Ovary (tissue), 9 donors: ENCODE measurements around the gene KRTAP5-6. TPM values are rescaled to one million over a fixed set of nuclear protein-coding genes. Genes with fewer than 3 reads are reported as not detected.

Experiments
- DNase-seq, 5 donors: peaks; one replicate each; pipeline ENCODE4 v3.0.0-alpha.2; 2019 to 2020
- H3K27ac ChIP-seq, 2 donors: fragments of 200-600 bp; one replicate each; pipeline versions ENCODE4 v1.5.1 to v1.8.0; 2019 to 2022
- H3K27me3 ChIP-seq: fragments of 200-600 bp; one replicate; pipeline ENCODE4 v1.8.0; 2022
- H3K36me3 ChIP-seq: fragments of 200-600 bp; sonication (generic); one replicate; pipeline ENCODE4 v1.5.1; 2019
- H3K4me1 ChIP-seq: one replicate; pipeline ENCODE4 v1.8.1; 2013; ENCODE audit warnings: mild to moderate bottlenecking, moderate library complexity; ENCODE audit not compliant: insufficient read depth
- H3K4me3 ChIP-seq: fragments of 200-600 bp; sonication (generic); one replicate; pipeline ENCODE4 v1.5.1; 2017
- H3K9me3 ChIP-seq, 2 donors: fragments of 200-600 bp in 1 of 2; sonication (generic) in 1 of 2; one replicate each; pipeline versions ENCODE4 v1.5.1 to v1.8.1; 2013 to 2019; ENCODE audit warnings: mild to moderate bottlenecking in 1 of 2, moderate library complexity in 1 of 2
- EP300 ChIP-seq: sonication (generic); formaldehyde crosslinking; IDR thresholded peaks from one replicate; pipeline ENCODE4 v1.6.1; 2017; ENCODE audit warnings: antibody characterized with exemption
- POLR2A ChIP-seq: fragments of 450-650 bp; IDR thresholded peaks from one replicate; pipeline ENCODE4 v1.6.1; 2017; ENCODE audit warnings: antibody characterized with exemption, mild to moderate bottlenecking, moderate library complexity
- WGBS, 3 donors: extraction: QIAGEN DNeasy Blood & Tissue Kit in 1 of 3; methylation state at CpG; one replicate each; pipeline versions ENCODE4 v1.1.5 to v1.1.7; 2013 to 2017; 5-methylcytosine and 5-hydroxymethylcytosine counted together
- intact Hi-C, 4 donors: fragments of 100-400 bp; cut with DNase I; formaldehyde crosslinking; loops; one replicate each; pipeline versions ENCODE4 v1.11.0 to v1.15.1; 2022 to 2023
- polyA plus RNA-seq, 2 donors: library from polyadenylated mRNA; stranded (reverse); fragments of 200-250 nt in 1 of 2; fragments of 350-450 nt in 1 of 2; fragmentation: Illumina TruSeq in 1 of 2; extraction: RNeasy Lipid Tissue Mini Kit (QIAGEN cat#74804) in 1 of 2; gene quantifications; one replicate each; pipeline ENCODE4 v1.2.3, GENCODE V29; 2013 to 2014
- total RNA-seq, 7 donors: library from RNA; depleted of rRNA in 2 of 7; stranded (reverse); fragments of >200 nt in 2 of 7; fragmentation: NEBNext Ultra II Directional in 3 of 7; extraction: Animal tissue kit (Norgen Biotek cat#: 25700) in 3 of 7; gene quantifications; one replicate each; pipeline versions ENCODE4 v1.1.0 to v1.2.4, GENCODE V29; 2016 to 2023
- TF ChIP-seq, protein P1 (sequence below), 3 donors: fragments of 450-650 bp in 2 of 3; fragments of 200-600 bp in 1 of 3; IDR thresholded peaks; one replicate each; pipeline versions ENCODE4 v1.5.1 to v1.8.0; 2016 to 2022; ENCODE audit warnings: antibody characterized with exemption in 3 of 3, mild to moderate bottlenecking in 1 of 3
- donor health status: DM: no; HTN: no; CAD: no; lungs with moderate emphysema.
- donor health status: DM: no; HTN: no; CAD: no.
- donor health status: Bipolar disorder and iron deficiency.
- donor health status: DM: yes; HTN: yes; CAD: no.
- donor health status: DM: no; HTN: no; CAD: no.
- donor health status: DM: yes; HTN: yes; CAD: no.

The KRTAP5-6 gene
- total and polyA plus RNA-seq, 9 donors: not detected

DNA sequence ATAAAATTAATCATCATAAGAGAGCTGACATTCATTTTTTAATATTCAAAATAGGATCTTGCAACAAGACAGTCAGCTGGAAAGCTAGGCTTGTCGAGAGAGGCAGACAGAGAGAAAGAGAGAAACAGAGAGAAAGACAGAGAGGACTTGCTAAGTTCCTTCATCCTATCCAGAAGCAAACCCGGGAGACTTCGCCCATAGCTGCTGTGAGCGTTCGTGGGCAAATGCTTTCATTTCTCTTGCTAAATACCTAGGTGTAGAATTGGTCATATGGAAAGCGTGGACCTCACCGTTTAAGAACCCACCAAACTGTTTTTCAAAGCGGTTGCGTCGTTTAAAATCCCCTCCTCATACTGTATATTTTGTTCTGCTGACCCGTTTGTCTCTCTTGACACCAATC is 25.3 kb upstream of the KRTAP5-6 start:
- Histone ChIP-seq H3K9me3 (no peaks in the 10 kb centered on the region), H3K4me3 (no peak overlapping the region), H3K27ac (no peak overlapping the region), H3K4me1 (no peaks in the 10 kb centered on the region), H3K27me3 (no peaks in the 10 kb centered on the region), H3K36me3 (no peaks in the 10 kb centered on the region)
- 74 to 84% (median 76%) methylated on average over 11 of the region's 11 CpGs for whole genome bisulfite sequencing, 3 donors
- no peak for DNase-seq
- intact Hi-C loops: no loop called here
- TF ChIP-seq, protein P1, sequence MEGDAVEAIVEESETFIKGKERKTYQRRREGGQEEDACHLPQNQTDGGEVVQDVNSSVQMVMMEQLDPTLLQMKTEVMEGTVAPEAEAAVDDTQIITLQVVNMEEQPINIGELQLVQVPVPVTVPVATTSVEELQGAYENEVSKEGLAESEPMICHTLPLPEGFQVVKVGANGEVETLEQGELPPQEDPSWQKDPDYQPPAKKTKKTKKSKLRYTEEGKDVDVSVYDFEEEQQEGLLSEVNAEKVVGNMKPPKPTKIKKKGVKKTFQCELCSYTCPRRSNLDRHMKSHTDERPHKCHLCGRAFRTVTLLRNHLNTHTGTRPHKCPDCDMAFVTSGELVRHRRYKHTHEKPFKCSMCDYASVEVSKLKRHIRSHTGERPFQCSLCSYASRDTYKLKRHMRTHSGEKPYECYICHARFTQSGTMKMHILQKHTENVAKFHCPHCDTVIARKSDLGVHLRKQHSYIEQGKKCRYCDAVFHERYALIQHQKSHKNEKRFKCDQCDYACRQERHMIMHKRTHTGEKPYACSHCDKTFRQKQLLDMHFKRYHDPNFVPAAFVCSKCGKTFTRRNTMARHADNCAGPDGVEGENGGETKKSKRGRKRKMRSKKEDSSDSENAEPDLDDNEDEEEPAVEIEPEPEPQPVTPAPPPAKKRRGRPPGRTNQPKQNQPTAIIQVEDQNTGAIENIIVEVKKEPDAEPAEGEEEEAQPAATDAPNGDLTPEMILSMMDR (IDR thresholded peaks at IDR 0.05): no peak
- TF ChIP-seq POLR2A: no peak
- no peak for TF ChIP-seq EP300

DNA sequence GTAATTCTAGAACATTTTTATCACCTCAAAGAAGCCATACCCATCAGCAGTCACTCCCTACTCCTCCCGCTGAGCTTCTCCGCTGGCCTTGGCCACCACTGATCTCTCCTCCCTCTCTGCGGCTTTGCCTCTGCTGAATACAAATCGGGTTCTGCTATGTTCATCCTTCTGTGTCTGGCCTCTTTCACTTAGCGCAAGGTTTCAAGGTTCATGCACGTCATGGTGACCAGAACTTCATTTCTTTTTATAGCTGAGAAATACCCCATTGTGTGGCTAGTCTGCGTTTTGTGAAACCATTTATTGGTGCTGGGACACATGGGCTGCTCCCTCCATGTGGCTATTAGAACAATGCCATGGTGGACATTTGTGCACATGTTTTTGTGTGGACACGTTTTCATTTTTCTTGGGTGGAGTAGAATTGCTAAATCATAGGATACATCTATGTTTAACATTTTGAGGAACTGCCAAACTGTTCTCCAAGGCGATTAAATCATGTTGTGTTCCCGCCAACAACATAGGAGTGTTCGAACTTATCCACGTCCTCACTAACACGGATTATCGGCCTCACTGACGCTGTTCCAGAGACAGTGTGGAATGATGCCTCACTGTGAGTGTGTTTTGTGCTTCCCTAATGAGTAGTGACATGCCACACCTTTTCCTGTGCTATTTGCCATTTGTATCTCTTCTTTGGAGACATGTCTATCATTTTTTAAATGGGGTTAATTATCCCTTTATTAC is 24.2 kb upstream of the KRTAP5-6 start:
- intact Hi-C loops: no loop called here
- Histone ChIP-seq H3K4me3 (no peak overlapping the region), H3K9me3 (no peaks in the 10 kb centered on the region), H3K27ac (no peak overlapping the region), H3K4me1 (no peaks in the 10 kb centered on the region), H3K36me3 (no peaks in the 10 kb centered on the region), H3K27me3 (no peaks in the 10 kb centered on the region)
- no peak for TF ChIP-seq POLR2A
- TF ChIP-seq, protein P1 (IDR thresholded peaks at IDR 0.05): no peak
- TF ChIP-seq EP300: no peak
- DNase-seq: no peak
- WGBS, 3 donors: 80 to 88% (median 84%) methylated on average over 15 of the region's 15 CpGs

DNA sequence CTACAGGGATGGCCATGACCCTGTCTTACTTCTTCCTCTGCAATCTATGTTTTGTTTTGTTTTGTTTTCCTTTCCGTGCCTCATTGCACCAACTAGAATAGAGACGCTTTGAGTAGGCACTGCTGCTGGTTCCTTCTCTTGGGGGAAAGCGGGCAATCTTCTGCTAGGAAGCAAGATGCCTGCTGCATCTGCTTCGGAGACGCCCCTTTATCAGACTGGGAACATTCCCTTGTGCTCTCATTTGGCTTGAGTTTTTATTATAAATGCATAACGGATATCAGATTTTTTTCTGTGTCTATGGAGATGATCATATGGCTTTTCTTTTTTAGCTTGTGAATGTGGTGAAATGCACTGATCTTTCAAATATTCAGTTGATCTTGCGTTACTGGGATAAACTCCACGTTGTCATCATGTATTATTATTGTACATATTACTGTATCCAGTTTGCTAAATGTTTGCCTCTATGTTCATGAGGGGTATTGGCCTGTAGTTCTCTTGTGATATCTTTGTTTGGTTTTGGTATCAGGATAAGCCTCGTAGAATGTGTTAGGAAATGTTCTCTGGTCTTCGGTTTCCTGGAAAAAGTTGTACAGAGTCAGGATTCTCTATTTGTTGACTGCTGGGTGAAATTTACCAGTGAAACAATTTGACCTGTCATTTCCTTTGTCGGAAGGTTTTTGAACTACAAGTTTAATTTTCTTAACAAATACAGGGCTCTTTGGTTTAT is 23.4 kb upstream of the KRTAP5-6 start:
- no peak for DNase-seq
- TF ChIP-seq, protein P1 (IDR thresholded peaks at IDR 0.05): no peak
- TF ChIP-seq POLR2A (no peak), EP300 (no peak)
- no peaks in the 10 kb centered on the region for H3K27me3 ChIP-seq
- H3K4me1 ChIP-seq: no peaks in the 10 kb centered on the region
- intact Hi-C loops: no loop called here
- no peaks in the 10 kb centered on the region for H3K9me3 ChIP-seq
- no peak overlapping the region for H3K4me3 ChIP-seq
- no peaks in the 10 kb centered on the region for H3K36me3 ChIP-seq
- H3K27ac ChIP-seq: no peak overlapping the region
- 27 to 41% (median 30%) methylated on average over 11 of the region's 11 CpGs for WGBS, 3 donors

DNA sequence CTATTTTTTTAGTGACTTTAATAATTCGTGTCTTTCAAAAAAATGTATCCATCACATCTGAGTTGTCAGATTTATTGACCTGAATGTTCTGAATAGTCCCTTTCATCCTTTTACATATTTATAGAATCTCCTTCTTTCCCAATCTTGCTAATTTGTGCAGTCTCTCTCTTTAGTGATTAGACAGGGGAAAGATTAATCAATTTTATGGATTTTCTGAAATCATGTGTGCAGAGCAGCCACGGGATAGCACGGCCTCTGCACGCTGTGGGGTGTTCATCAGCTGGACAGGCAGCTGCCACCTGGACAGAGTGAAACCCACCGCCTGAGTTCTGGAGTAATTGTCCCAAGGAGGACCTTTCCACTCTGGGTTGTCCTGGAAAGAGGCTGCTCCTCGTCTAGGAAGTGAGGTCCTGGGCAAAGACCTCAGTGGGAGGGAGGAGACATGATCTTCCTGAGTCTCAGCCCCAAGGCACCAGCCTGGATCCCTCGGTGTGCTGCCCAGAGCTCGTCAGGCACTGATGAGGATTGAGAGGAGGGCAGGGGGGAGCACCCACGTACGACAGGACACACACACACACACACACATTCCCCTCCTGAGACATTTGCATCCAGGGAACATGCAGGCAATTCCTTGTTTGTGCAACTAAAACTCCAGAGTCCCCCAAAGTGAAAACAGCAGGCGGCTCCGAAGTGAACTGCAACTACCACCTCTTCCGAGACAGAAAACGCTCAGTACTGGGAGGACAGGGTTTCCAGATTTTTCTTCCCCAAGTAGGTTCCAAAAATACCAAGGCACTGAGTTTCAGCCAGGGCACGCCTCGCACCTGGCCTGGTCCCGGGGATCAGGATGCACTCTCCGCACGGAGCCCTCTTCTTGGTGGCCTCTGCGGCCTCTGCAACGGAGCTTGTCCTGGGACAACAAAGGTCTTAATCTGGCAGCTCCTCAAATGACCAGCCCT is 22.5 kb upstream of the KRTAP5-6 start:
- intact Hi-C loops: no loop called here
- TF ChIP-seq EP300 (no peak), POLR2A (no peak)
- TF ChIP-seq, protein P1 (IDR thresholded peaks at IDR 0.05): no peak
- DNase-seq: no peak
- no peak overlapping the region for H3K4me3 ChIP-seq
- no peak overlapping the region for H3K27ac ChIP-seq
- WGBS, 3 donors: 59 to 69% (median 60%) methylated on average over 21 of the region's 21 CpGs
- no peaks in the 10 kb centered on the region for H3K36me3 ChIP-seq
- H3K4me1 ChIP-seq: no peaks in the 10 kb centered on the region
- H3K27me3 ChIP-seq: no peaks in the 10 kb centered on the region
- H3K9me3 ChIP-seq: no peaks in the 10 kb centered on the region
